Caco-2 (cell line): ENCODE results near the gene CCDC174. TPM values are rescaled to one million over a fixed set of nuclear protein-coding genes. Genes with fewer than 3 reads are reported as not detected.

Source experiments
- BruUV-seq: library from RNA; stranded (reverse); fragments of 400-500 nt; replicated peaks from 2 replicates; lab custom pipeline; 2021; lab: Mats Ljungman, UMichigan
- CTCF ChIA-PET: fragments of 300-600 bp; sonication (Branson Sonifier 250); formaldehyde crosslinking; loops from one replicate; lab custom pipeline; 2022; ENCODE audit warnings: antibody characterized with exemption; lab: Charles Lee
- POLR2A ChIA-PET: fragments of 300-600 bp; sonication (Branson Sonifier 250); formaldehyde crosslinking; loops from one replicate; lab custom pipeline; 2022; ENCODE audit warnings: antibody characterized with exemption; lab: Charles Lee
- DNase-seq, 2 experiments: peaks; one replicate each; pipeline versions ENCODE4 v3.0.0 to v3.0.0-alpha.2; 2020 to 2022
- H3K27me3 ChIP-seq: replicated peaks from 2 replicates; pipeline ENCODE4 v1.6.0; 2011; ENCODE audit warnings: low read length; ENCODE audit not compliant: control insufficient read depth, insufficient read depth
- H3K36me3 ChIP-seq: 2 replicates; pipeline ENCODE4 v1.5.1; 2011; ENCODE audit warnings: low read length; ENCODE audit not compliant: control insufficient read depth, insufficient read depth
- H3K4me1 ChIP-seq: fragments of 250-450 bp; sonication (Bioruptor Pico); 2 replicates; pipeline ENCODE4 v1.5.1; 2020; ENCODE audit warnings: mild to moderate bottlenecking
- H3K4me3 ChIP-seq: 2 replicates; pipeline ENCODE4 v1.5.1; 2011; ENCODE audit warnings: low read depth, mild to moderate bottlenecking, control low read depth, low read length
- H3K9me3 ChIP-seq: fragments of 250-450 bp; sonication (Bioruptor Pico); 2 replicates; pipeline ENCODE4 v1.5.1; 2020; ENCODE audit warnings: mild to moderate bottlenecking, moderate library complexity
- H3K27ac Mint-ChIP-seq: one replicate; pipeline ENCODE4 v1.8.0; 2022; ENCODE audit warnings: mixed read lengths; ENCODE audit not compliant: unreplicated experiment
- H3K27me3 Mint-ChIP-seq: one replicate; pipeline ENCODE4 v1.8.0; 2022; ENCODE audit warnings: mixed read lengths; ENCODE audit not compliant: insufficient read depth, unreplicated experiment
- H3K36me3 Mint-ChIP-seq: one replicate; pipeline ENCODE4 v1.8.0; 2022; ENCODE audit warnings: mild to moderate bottlenecking, mixed read lengths; ENCODE audit not compliant: insufficient read depth, unreplicated experiment
- H3K4me1 Mint-ChIP-seq: one replicate; pipeline ENCODE4 v1.8.0; 2022; ENCODE audit warnings: low read depth, mixed read lengths; ENCODE audit not compliant: unreplicated experiment
- H3K4me3 Mint-ChIP-seq: one replicate; pipeline ENCODE4 v1.8.0; 2022; ENCODE audit warnings: mild to moderate bottlenecking, moderate library complexity, mixed read lengths; ENCODE audit not compliant: unreplicated experiment
- H3K9me3 Mint-ChIP-seq: one replicate; pipeline ENCODE4 v1.8.0; 2022; ENCODE audit warnings: mixed read lengths; ENCODE audit not compliant: unreplicated experiment
- CTCF ChIP-seq, 2 experiments: fragments of 200-600 bp in 1 of 2; IDR thresholded peaks; 1 replicate in 1 of 2; 2 replicates in 1 of 2; pipeline versions ENCODE4 v1.5.1 to v1.8.0; 2011 to 2022; ENCODE audit warnings: antibody characterized with exemption in 1 of 2, control low read depth in 1 of 2, inconsistent platforms in 1 of 2, low read depth in 1 of 2, low read length in 1 of 2, mild to moderate bottlenecking in 1 of 2, moderate library complexity in 1 of 2; ENCODE audit not compliant: insufficient read depth in 1 of 2, severe bottlenecking in 1 of 2, unreplicated experiment in 1 of 2
- intact Hi-C: fragments of 100-400 bp; cut with micrococcal nuclease; formaldehyde crosslinking; loops from one replicate; pipeline ENCODE4 v1.10.0; 2022; ENCODE audit not compliant: unreplicated experiment
- total RNA-seq: library from RNA; stranded (reverse); gene quantifications from 2 replicates; pipeline ENCODE4 v1.2.3, GENCODE V29; 2022

Gene CCDC174
- total RNA-seq, 1 experiment from 2014 or later = 22.4 TPM

- H3K9me3 ChIP-seq = no peaks in the 10 kb centered on the region
- TF ChIP-seq CTCF (IDR thresholded peaks at IDR 0.05; ENCODE audit: insufficient read depth in 1 of 2, low read depth in 1 of 2, low read length in 1 of 2, severe bottlenecking in 1 of 2, unreplicated experiment in 1 of 2) = no peak
- no peaks in the 10 kb centered on the region for H3K27me3 Mint-ChIP-seq
- POLR2A ChIA-PET = no interaction called here
- H3K4me1 ChIP-seq = no peaks in the 10 kb centered on the region
- H3K27me3 ChIP-seq = no peaks in the 10 kb centered on the region
- no peaks in the 10 kb centered on the region for H3K4me1 Mint-ChIP-seq
- intact Hi-C loops = no loop called here
- peaks cover 1% of the 10 kb centered on the region for H3K36me3 ChIP-seq
- CTCF ChIA-PET = no interaction called here
- no TSS peak for BruUV-seq
- no peak overlapping the region for H3K27ac Mint-ChIP-seq
- DNase-seq = no peak
- H3K4me3 Mint-ChIP-seq = no peak overlapping the region
- no peaks in the 10 kb centered on the region for H3K9me3 Mint-ChIP-seq
- H3K36me3 Mint-ChIP-seq = peaks cover 64% of the 10 kb centered on the region
- H3K4me3 ChIP-seq = no peak overlapping the region
Measured at GRCh38 chr3:14657579-14657978, 6.0 kb downstream of the CCDC174 start.

- no TSS peak for BruUV-seq
- H3K36me3 ChIP-seq = no peaks in the 10 kb centered on the region; the same call in none of the 2 replicates
- Mint-ChIP-seq H3K9me3 (no peaks in the 10 kb centered on the region), H3K27ac (no peak overlapping the region), H3K36me3 (peaks cover 77% of the 10 kb centered on the region), H3K27me3 (no peaks in the 10 kb centered on the region), H3K4me3 (no peak overlapping the region), H3K4me1 (no peaks in the 10 kb centered on the region)
- H3K9me3 ChIP-seq = no peaks in the 10 kb centered on the region
- no peaks in the 10 kb centered on the region for H3K27me3 ChIP-seq
- POLR2A ChIA-PET = no interaction called here
- H3K4me3 ChIP-seq = no peak overlapping the region
- DNase-seq = no peak
- intact Hi-C loops = no loop called here
- CTCF ChIA-PET = no interaction called here
- TF ChIP-seq CTCF (IDR thresholded peaks at IDR 0.05; ENCODE audit: insufficient read depth in 1 of 2, low read depth in 1 of 2, low read length in 1 of 2, severe bottlenecking in 1 of 2, unreplicated experiment in 1 of 2) = no peak
- H3K4me1 ChIP-seq = no peaks in the 10 kb centered on the region
Measured at GRCh38 chr3:14658978-14659377, 7.4 kb downstream of the CCDC174 start.

GRCh38 chr3:14660942-14661341, 9.4 kb downstream of the CCDC174 start:
- Mint-ChIP-seq H3K36me3 (peaks cover 85% of the 10 kb centered on the region), H3K27ac (peak overlapping the region; percentile 26), H3K4me1 (no peaks in the 10 kb centered on the region), H3K27me3 (no peaks in the 10 kb centered on the region), H3K4me3 (no peak overlapping the region), H3K9me3 (no peaks in the 10 kb centered on the region)
- H3K4me1 ChIP-seq = no peaks in the 10 kb centered on the region
- no peak for DNase-seq
- ChIA-PET CTCF (no interaction called here), POLR2A (interaction anchor here (1.2 kb wide), 1 partner anchor 10 kb away, joined by 3 read pairs; the partner anchor contains the start of gene CCDC174)
- no peak for TF ChIP-seq CTCF (IDR thresholded peaks at IDR 0.05; ENCODE audit: insufficient read depth in 1 of 2, low read depth in 1 of 2, low read length in 1 of 2, severe bottlenecking in 1 of 2, unreplicated experiment in 1 of 2)
- H3K36me3 ChIP-seq = peaks cover under 1% of the 10 kb centered on the region
- H3K4me3 ChIP-seq = no peak overlapping the region
- intact Hi-C loops = no loop called here
- H3K27me3 ChIP-seq = no peaks in the 10 kb centered on the region
- no peaks in the 10 kb centered on the region for H3K9me3 ChIP-seq
- BruUV-seq = no TSS peak
